Measurements from ENCODE around the gene ZNF490.
"Not testable (repeated sequence)": the region's sequence is repeated elsewhere in the genome, so short reads cannot be mapped to it uniquely, and the experiment has no call there.

Gene ZNF490

DNA sequence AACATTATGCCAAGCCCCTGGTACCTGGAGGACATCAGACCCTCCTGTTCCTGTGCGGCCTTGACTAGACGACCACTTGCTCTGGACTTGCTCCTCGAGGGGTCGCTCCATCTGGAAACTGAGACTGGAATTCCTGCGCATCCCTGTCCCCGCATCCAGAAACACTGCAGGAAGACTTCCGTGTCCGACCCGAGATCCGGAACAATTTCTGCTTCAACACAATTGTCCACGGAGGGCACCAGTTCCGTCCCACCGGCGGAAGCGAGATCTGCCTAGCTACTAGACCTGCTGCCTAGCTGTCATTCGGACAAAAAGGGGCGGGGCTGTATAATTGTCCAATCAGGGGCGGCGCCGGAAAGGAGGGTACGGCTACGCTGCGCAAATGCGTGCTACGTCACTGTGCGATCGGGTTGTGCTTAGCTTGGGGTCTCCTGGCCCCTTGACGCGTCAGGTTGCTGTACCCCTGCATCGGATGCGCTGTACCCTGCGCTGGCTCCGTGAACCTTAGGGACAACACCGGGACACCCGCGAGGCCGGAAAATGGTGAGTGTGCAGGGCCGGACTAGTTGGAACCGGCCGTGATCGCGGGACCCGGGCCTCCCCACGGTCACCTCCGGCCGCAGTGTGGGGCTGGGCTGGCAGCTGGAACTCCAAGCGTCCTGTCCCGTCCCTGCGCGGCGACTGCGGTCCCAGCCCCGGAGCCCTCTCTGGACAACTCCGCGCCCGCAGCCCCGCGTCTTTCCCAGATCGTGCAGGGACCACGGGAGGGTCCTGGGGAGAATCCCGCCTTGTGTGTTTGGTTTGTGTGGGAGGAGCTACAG is at the start of gene ZNF490, which contains the start of gene ZNF791:
ZNF490 (minus strand) TSS at position 274 of the 821 bp plus-strand sequence; CDS start at position 141, 133 bp downstream.
ZNF791 (plus strand) TSS at position 381 of the 821 bp plus-strand sequence; CDS start at position 541, 160 bp downstream.
- peak; percentile 91 for DNase-seq

- no peak for DNase-seq
Observed at GRCh38 chr19:12657966-12658365, 47.4 kb upstream of the ZNF490 start.

DNA sequence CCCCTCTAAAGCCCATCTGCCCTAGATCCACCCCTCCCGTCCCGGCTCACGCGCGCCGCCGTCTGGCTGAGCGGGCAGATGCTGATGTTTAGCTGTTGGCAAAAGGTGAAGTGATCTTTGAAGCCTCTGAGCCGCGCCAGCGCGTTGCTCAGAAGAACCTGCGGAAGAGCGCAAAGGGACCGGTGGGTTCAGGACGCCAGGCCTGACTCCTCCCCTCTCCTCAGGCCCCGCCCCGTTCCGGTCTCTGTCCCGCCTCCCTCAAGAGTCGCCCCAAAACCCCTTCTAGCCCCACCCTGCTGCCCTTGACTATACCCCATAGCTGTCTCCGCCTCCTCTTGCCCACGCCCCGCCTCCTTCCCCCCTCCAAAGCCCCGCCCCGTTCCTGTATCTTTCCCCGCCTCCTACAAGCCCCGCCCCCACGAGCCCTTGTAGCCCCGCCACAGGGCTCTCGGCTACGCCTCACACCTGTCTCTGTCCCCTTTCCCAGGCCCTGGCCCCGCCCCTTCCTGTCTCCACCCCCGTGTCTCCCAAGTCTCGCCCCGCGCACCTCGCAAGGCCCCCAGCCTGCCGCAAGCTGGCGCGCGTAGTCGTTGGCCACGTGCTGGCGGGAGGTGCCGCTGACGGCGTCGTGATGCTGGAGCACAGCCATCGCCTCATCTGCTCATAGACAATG is 46.4 kb upstream of the ZNF490 start:
- DNase-seq = no peak

DNA sequence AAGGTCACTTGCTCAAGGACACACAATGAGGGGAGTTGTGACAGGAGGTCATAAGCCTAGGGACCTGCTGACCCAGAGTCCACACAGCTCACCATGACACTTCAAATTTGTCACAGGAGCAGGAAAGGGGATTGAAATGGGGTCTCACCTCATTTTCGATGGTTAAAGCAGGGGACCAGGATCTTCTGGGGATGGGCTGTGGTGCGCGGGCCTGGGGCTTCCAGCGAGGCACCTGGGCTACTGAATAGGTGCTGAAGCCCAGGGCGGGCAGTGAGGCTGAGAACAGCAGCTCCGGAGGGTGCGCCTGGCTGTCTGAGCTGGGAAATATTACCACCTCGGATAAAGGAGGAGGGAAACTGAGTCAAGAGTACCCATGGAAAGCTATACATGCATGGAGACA is 44.9 kb upstream of the ZNF490 start:
- DNase-seq = no peak

DNA sequence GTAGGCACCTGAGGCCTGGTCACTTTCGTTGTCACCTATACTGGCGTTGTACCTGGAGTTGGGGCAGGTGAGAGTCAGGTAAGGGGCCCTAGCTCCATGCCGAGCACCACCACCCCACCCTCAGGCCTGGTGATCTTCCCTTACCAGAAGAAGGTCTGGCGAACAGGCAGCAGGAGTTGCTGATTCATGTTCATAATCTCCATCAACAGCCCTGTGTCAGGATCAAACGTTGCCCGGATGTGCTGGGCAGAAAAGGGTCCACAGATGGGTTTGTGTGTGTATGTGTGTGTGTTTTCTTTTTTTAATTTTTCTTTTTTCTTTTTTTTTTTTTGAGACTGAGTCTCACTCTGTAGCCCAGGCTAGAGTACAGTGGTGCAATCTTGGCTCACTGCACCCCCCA is 41.6 kb upstream of the ZNF490 start:
- DNase-seq = no peak

DNA sequence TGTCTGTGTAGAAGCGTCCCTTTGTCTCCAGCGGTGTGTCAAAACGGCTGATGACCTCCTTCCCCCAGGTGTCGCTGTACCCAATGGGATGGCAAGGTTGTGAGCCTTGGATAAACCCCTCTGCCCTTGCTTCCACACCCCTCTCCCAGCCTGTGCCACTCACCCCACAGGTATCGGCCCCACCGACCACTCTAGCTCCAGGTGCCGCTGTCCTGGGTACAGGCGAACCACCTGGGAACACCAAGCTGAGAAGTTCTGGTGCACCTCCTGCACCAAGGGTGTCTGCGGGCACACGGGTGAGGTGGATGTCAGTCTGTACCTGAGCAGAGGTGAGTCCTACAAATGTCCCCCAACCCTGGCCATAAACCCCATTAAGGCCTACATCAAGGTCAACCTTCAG is 39.3 kb upstream of the ZNF490 start:
- no peak for DNase-seq

DNA sequence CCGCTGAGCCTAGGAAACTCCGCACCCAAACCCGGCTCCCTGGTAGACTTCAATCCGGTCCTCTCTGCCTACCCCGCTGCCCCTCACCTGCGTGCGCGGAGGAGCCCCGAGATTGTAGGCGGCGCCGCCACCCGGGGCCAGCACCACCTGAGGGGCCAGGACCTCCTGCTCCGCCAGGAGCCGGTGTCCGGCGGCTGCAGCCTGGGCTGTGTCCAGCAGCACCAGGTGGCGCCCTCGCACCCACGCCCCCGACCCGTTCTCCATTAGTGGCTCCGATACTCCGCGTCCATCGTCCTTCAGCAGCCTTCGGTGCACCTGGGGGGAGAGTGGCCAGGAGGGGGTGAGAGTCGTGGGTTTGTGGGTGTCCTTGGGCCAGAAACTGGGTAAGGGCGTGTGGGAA is 37.5 kb upstream of the ZNF490 start:
- no peak for DNase-seq

GRCh38 chr19:12647490-12648071 is 37.0 kb upstream of the ZNF490 start:
- no peak for DNase-seq

- DNase-seq = no peak
Observed at GRCh38 chr19:12647047-12647446, 36.4 kb upstream of the ZNF490 start.

- no peak for DNase-seq
Observed at GRCh38 chr19:12646551-12646950, 35.9 kb upstream of the ZNF490 start.

GRCh38 chr19:12643716-12644115 is 33.1 kb upstream of the ZNF490 start:
- DNase-seq = not testable (repeated sequence)

DNA sequence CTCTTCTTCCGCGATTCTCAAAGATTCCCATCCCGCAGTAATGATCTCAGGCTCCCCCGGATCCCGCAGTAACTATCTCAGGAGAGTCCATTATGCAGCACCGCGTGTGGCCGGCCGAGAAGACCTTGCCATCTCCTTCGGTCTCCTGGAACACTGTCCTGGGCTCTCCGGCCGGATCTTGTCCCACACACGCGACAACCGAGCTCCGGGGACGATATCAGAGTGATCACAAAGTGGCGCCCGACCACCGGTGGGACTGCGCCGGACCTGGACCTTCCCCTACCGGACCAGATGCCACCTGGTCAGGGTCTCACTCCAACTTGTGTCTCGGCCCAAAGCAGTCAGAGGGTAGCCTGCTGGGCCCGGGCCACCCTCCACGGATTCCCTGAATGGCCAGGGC is 31.9 kb upstream of the ZNF490 start:
- DNase-seq = no peak

DNA sequence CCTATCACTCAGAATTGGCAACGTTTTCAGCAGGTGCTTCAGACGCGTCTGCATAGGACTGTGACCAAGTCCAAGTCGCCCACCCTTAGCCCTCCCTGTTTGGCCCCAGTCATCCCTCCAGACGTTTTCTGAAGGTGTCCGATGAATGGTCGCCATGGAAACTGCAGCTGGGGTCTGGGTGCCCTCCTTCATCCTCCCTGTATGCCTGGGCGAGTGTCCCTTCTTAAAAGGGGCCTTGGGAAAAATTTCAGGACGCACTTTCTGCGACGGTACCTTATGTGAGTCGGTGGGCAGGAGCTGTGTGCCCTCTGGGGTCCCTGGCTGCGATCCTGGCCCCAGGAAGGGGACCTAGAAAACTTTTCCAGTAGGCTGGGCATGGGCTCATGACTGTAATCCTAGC is 30.8 kb upstream of the ZNF490 start:
- no peak for DNase-seq

GRCh38 chr19:12639901-12640613 is 29.4 kb upstream of the ZNF490 start:
- DNase-seq = peak; percentile 80

DNA sequence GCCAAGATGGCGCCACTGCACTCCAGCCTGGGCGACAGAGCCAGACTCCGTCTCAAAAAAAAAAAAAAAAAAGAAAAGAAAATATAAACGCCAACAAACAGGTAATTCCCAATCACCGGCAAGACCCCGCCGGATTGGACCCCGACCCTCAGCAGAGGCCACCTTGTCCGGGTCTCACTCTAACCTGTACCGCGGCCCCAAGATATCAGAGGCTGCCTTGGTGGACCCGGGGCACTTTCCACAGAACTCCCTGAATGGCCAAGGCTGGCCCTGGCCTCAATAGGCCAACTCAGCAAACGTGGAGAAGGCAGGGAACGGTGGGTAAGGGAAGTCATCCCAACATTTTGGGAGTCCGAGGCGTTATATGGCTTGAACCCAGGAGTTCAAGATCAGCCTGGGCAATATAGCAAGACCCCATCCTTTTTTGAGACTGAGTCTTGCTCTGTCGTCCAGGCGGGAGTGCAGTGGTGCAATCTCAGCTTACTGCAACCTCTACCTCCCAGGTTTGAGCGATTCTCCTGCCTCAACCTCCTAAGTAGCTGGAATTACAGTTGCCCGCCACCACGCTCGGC is 28.1 kb upstream of the ZNF490 start:
- no peak for DNase-seq

- no peak for DNase-seq
Observed at GRCh38 chr19:12636631-12637030, 26.0 kb upstream of the ZNF490 start.

DNA sequence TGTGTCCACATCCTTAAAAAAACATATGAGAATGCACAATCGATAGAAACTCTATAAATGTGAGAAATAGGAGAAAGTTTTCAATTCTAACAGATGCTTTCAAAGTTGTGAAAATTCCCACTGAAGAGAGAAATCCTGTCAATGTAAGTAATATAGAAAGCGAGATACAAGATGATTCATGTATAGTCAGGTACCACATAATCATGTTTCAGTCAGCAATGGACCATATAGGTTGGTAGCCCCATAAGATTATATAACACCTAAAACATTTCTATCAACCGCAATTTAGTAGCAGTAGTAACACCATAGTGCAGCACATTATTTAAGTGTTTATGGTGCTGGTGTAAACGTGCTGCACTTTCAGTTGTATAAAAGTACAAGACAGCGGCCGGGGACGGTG is 18.6 kb upstream of the ZNF490 start:
- DNase-seq = no peak

- no peak for DNase-seq
Observed at GRCh38 chr19:12628040-12629022, 17.7 kb upstream of the ZNF490 start.

DNA sequence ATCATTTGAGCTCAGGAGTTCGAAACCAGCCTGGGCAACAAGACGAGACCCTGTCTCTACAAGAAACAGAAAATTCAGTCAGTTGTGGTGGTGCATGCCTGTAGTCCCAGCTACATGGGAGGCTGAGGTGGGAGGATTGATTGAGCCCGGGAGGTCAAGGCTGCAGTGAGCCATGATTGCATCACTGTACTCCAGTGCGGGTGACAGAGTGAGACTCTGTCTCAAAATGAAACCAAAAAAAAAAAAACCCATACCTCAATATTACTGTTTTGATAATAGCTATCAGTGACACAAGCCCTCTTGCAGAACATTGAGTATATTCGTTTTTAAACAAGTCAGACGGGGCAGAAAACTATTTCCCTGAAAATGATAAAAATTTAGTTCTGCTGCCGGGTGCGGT is 16.3 kb upstream of the ZNF490 start:
- DNase-seq = no peak

- no peak for DNase-seq
Observed at GRCh38 chr19:12623361-12624031, 12.9 kb upstream of the ZNF490 start.

All from GDM1 (cell line).